ENCODE measurements around the gene NR3C1. TPM values are rescaled to one million over a fixed set of nuclear protein-coding genes. Genes with fewer than 3 reads are reported as not detected.

NR3C1 gene
- total and polyA plus RNA-seq, 2 experiments from 2014 or later: 41.0 to 60.5 TPM

GRCh38 chr5:143437666-143438273, 34.3 kb upstream of the NR3C1 start:
- Histone ChIP-seq H3K27ac (no peak overlapping the region), H3K4me3 (no peak overlapping the region), H2AFZ (no peak overlapping the region), H3K27me3 (no peaks in the 10 kb centered on the region), H3K9me3 (ENCODE audit: low read depth) (no peaks in the 10 kb centered on the region), H3K36me3 (replicated peaks; ENCODE audit: insufficient read depth, low read depth) (no peaks in the 10 kb centered on the region), H3K4me2 (no peak overlapping the region), H3K79me2 (no peaks in the 10 kb centered on the region), H3K9me2 (replicated peaks; ENCODE audit: insufficient read depth) (no peaks in the 10 kb centered on the region), H3K4me1 (ENCODE audit: insufficient read depth) (no peaks in the 10 kb centered on the region), H4K20me1 (ENCODE audit: insufficient read depth, poor library complexity, severe bottlenecking) (no peaks in the 10 kb centered on the region)
- 90% methylated on average over 4 of the region's 4 CpGs for WGBS (ENCODE audit: low lambda C conversion rate, missing lambda C conversion rate)
- no peak for TF ChIP-seq EZH2 (IDR thresholded peaks at IDR 0.05; ENCODE audit: borderline replicate concordance)
- no peak for TF ChIP-seq CTCF (IDR thresholded peaks at IDR 0.05; ENCODE audit: poor library complexity)
- TF ChIP-seq EZH2phosphoT487 (IDR thresholded peaks at IDR 0.05; ENCODE audit: low read depth, severe bottlenecking, unreplicated experiment): no peak
- DNase-seq (ENCODE audit: low spot score): no peak

- Histone ChIP-seq H4K20me1 (ENCODE audit: insufficient read depth, poor library complexity, severe bottlenecking) (no peaks in the 10 kb centered on the region), H3K4me2 (no peak overlapping the region), H3K4me1 (ENCODE audit: insufficient read depth) (no peaks in the 10 kb centered on the region), H3K36me3 (replicated peaks; ENCODE audit: insufficient read depth, low read depth) (no peaks in the 10 kb centered on the region), H3K27me3 (no peaks in the 10 kb centered on the region), H3K79me2 (no peaks in the 10 kb centered on the region), H3K9me3 (ENCODE audit: low read depth) (no peaks in the 10 kb centered on the region), H2AFZ (no peak overlapping the region), H3K27ac (no peak overlapping the region), H3K9me2 (replicated peaks; ENCODE audit: insufficient read depth) (no peaks in the 10 kb centered on the region), H3K4me3 (no peak overlapping the region)
- WGBS (ENCODE audit: low lambda C conversion rate, missing lambda C conversion rate): 81% methylated on average over 2 of the region's 2 CpGs
- DNase-seq (ENCODE audit: low spot score): no peak
- TF ChIP-seq EZH2 (IDR thresholded peaks at IDR 0.05; ENCODE audit: borderline replicate concordance) (no peak), CTCF (IDR thresholded peaks at IDR 0.05; ENCODE audit: poor library complexity) (no peak), EZH2phosphoT487 (IDR thresholded peaks at IDR 0.05; ENCODE audit: low read depth, severe bottlenecking, unreplicated experiment) (no peak)
Measured at GRCh38 chr5:143436871-143437270, 33.4 kb upstream of the NR3C1 start.

- no peak for DNase-seq (ENCODE audit: low spot score)
- H3K4me3 ChIP-seq: no peak overlapping the region
- TF ChIP-seq CTCF (IDR thresholded peaks at IDR 0.05; ENCODE audit: poor library complexity) (no peak), EZH2phosphoT487 (IDR thresholded peaks at IDR 0.05; ENCODE audit: low read depth, severe bottlenecking, unreplicated experiment) (no peak), EZH2 (IDR thresholded peaks at IDR 0.05; ENCODE audit: borderline replicate concordance) (no peak)
Measured at GRCh38 chr5:143435210-143435657, 31.7 kb upstream of the NR3C1 start.

More at GRCh38 chr5:143435210-143435657, 31.7 kb upstream of the NR3C1 start:
- Histone ChIP-seq H3K4me2 (no peak overlapping the region), H3K9me2 (replicated peaks; ENCODE audit: insufficient read depth) (no peaks in the 10 kb centered on the region), H3K27ac (no peak overlapping the region), H3K27me3 (no peaks in the 10 kb centered on the region), H3K4me1 (ENCODE audit: insufficient read depth) (no peaks in the 10 kb centered on the region), H3K9me3 (ENCODE audit: low read depth) (no peaks in the 10 kb centered on the region), H3K79me2 (no peaks in the 10 kb centered on the region), H4K20me1 (ENCODE audit: insufficient read depth, poor library complexity, severe bottlenecking) (no peaks in the 10 kb centered on the region), H2AFZ (no peak overlapping the region), H3K36me3 (replicated peaks; ENCODE audit: insufficient read depth, low read depth) (no peaks in the 10 kb centered on the region)
- 70% methylated on average over 6 of the region's 6 CpGs for WGBS (ENCODE audit: low lambda C conversion rate, missing lambda C conversion rate)
